ENCODE data around the gene TMEM132D.

TMEM132D gene

DNA sequence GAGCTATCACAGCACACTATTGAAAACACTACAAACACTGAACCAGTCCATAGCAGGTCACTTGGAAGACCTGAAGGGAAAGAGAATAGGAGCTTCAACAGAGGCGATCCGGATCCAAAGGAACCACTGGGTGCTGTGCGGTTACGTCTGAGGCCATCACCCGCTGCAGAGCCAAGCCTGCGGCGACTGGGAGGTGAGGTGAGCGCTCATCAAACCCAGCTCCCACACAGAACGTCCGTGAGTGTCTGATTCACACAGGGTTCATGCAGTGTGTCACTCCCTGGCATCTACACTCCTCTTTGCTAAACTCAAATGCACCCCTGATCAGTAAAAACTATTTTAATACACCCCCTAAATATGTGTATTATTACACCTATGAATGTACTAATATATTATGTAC is 64.1 kb downstream of the TMEM132D start:
- TF ChIP-seq, protein P1, sequence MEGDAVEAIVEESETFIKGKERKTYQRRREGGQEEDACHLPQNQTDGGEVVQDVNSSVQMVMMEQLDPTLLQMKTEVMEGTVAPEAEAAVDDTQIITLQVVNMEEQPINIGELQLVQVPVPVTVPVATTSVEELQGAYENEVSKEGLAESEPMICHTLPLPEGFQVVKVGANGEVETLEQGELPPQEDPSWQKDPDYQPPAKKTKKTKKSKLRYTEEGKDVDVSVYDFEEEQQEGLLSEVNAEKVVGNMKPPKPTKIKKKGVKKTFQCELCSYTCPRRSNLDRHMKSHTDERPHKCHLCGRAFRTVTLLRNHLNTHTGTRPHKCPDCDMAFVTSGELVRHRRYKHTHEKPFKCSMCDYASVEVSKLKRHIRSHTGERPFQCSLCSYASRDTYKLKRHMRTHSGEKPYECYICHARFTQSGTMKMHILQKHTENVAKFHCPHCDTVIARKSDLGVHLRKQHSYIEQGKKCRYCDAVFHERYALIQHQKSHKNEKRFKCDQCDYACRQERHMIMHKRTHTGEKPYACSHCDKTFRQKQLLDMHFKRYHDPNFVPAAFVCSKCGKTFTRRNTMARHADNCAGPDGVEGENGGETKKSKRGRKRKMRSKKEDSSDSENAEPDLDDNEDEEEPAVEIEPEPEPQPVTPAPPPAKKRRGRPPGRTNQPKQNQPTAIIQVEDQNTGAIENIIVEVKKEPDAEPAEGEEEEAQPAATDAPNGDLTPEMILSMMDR (IDR thresholded peaks at IDR 0.05; ENCODE audit: low read depth, low read length), result no peak
- no peak for DNase-seq (ENCODE audit: extremely low read depth, low read depth)

DNA sequence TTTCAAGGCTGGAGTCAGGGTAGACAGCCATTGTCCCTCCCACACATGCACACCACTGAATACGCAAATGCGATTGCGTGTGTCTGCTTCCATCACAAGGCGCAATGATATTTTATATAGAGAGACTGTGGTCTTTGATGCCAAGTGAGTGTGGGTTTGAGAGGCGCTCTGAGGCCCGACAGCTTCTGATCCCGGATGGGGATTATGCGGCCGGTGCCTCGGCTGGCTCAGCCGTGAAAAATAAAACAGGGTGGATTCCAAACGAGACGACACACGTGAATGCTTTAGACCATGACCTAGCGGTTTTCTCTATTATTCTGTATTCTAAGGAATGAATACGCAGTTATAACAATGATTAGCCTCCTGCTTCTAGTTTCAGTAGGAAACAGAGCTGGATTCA is 72.5 kb downstream of the TMEM132D start:
- no peak for DNase-seq (ENCODE audit: extremely low read depth, low read depth)
- TF ChIP-seq, protein P1 (IDR thresholded peaks at IDR 0.05; ENCODE audit: low read depth, low read length), result no peak

DNA sequence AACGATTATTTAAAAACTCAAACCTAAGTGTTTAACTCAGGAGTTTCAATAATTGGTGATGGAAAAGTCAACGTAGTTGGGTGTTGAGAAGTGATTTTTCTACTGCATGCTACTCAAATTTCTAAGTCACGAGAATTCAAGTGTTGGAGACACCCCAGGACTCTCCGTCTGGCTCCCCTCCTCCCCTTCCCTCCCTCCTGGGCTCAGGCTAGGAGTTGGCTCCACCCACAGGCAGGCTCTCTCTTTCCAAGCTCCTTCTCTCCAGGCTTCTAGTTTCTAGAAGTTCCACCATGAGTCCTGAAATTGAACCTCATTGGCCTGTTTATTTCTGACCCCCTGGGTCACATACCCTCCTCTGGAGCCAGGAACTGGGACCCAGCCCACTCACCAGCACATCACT is 73.0 kb downstream of the TMEM132D start:
- no peak for DNase-seq (ENCODE audit: extremely low read depth, low read depth)
- TF ChIP-seq, protein P1 (IDR thresholded peaks at IDR 0.05; ENCODE audit: low read depth, low read length), result no peak

DNA sequence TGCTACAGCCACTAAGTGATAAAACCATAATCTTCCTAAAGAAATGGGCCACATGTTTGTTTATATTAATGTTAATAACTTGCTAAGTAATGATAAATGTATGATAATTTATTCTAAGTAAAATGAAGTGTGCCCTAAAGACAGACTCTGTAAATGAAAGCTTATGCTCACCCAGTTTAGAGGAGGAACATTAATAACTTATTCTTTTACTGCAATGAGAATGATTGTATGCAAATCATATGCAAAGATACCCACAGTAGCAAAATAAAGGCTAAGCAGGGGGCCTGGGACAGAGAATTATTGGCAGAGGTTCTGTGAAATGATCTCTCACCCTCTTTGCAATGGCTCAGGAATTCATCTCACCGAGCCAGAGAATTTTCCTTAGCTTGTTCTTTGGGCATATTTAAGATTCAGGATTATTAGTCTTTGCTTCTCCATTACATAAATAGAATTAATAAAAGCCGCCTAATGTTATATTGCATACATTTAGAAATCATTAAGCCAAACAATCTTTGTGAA is 75.9 kb downstream of the TMEM132D start:
- TF ChIP-seq, protein P1 (IDR thresholded peaks at IDR 0.05; ENCODE audit: low read depth, low read length), result no peak
- no peak for DNase-seq (ENCODE audit: extremely low read depth, low read depth)

DNA sequence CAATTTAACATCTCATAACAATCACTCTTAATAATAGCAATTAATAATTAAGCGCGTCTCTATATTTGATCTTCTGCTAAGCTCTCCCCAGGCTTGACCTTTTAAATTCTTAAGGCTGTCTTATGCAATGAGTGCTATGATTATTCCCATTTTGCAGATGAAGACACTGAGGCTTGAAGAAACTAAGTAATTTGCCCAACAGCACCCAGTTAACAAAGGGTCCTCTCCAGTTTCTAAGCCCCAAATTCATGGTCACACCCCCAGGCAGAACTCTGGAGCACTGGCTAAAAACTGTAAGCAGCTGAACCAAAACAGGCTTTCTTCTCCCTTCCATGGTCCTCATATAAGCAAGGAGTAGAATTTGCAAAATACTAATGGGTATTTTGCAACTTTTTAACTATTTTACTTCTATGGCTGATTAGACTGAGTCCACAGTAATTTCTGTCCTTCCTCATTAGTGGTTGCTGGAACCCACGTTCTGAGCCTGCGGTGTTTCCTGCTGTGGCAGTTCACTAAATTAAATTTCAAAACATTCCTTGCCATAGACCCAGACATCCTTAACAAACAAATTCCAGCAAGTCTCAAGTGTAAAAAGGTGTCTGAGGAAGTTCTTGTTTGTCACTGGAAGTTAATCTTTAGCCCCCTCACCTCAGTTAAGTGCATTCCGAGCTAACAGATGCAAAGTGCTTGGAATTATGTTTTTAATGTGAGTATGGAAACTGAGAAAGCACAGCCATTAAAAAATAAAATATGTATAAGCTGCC is 76.5 kb downstream of the TMEM132D start:
- DNase-seq (ENCODE audit: extremely low read depth, low read depth), result no peak
- TF ChIP-seq, protein P1 (IDR thresholded peaks at IDR 0.05; ENCODE audit: low read depth, low read length), result no peak

DNA sequence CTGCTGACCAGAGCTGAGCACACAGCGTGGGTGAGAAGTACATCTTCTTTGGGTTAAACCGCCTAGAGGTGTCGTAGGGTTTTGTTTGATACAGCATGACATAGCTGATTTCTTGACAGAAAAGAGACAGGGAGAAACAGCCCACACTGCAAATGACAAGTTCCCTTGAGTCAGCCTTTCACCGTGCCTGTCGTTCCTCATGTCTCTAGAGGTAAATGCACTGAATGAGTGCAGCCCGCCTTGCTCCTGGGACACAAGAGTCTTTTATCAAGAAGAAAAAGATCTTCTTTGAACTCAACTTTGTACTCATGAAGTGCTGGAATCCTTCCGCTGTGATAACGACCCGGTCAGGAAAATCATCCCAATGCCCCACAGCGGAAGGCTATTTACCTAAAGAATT is 77.6 kb downstream of the TMEM132D start:
- TF ChIP-seq, protein P1 (IDR thresholded peaks at IDR 0.05; ENCODE audit: low read depth, low read length), result no peak
- no peak for DNase-seq (ENCODE audit: extremely low read depth, low read depth)

DNA sequence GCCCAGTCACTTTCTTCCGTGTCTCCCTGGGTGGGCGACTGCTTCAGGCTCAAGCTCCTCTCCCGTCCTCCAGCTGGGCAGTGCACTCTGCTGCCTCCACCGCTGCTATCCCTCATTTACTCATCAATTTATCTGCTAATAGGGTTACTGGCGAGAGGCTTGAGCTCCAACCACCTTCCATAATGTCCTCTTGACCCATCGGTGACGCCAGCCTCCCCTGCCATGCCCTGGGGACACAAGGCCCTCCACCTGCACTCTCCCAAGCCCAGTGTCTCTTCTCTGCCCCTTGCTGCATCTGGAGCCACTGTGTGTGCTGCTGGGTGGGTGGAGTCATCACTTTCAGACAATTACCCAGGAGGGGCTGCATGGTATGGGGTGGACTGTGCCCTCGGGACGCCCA is 78.5 kb downstream of the TMEM132D start:
- DNase-seq (ENCODE audit: extremely low read depth, low read depth), result no peak

More for the DNA sequence above, 78.5 kb downstream of the TMEM132D start:
- TF ChIP-seq, protein P1 (IDR thresholded peaks at IDR 0.05; ENCODE audit: low read depth, low read length), result no peak
